Psoas muscle (tissue), 8 donors: Measurements from ENCODE around the gene TBC1D14. TPM values are rescaled to one million over a fixed set of nuclear protein-coding genes. Genes with fewer than 3 reads are reported as not detected.

ENCODE experiments used
- ATAC-seq, 4 donors: fragments of 200-7000 bp; cut with Tn5 transposase; one replicate each; pipeline ENCODE4 v1.9.1; 2020; ENCODE audit warnings: moderate library complexity in 3 of 4, mild to moderate bottlenecking in 2 of 4
- DNase-seq, 2 donors: peaks; one replicate each; pipeline ENCODE4 v3.0.0-alpha.2; 2020
- H3K27ac ChIP-seq: fragments of 200-600 bp; one replicate; pipeline ENCODE4 v1.8.0; 2022
- H3K27me3 ChIP-seq, 3 donors: fragments of 200-600 bp in 1 of 3; one replicate each; pipeline versions ENCODE4 v1.6.1 to v1.8.0; 2013 to 2022; ENCODE audit warnings: low read length in 2 of 3, mild to moderate bottlenecking in 2 of 3, moderate library complexity in 1 of 3; ENCODE audit not compliant: insufficient read depth in 3 of 3
- H3K36me3 ChIP-seq, 2 donors: fragments of 200-600 bp in 1 of 2; one replicate each; pipeline versions ENCODE4 v1.6.1 to v1.8.0; 2013 to 2022; ENCODE audit warnings: low read depth in 1 of 2, mild to moderate bottlenecking in 1 of 2, moderate library complexity in 1 of 2; ENCODE audit not compliant: insufficient read depth in 1 of 2
- H3K4me1 ChIP-seq: fragments of 200-600 bp; one replicate; pipeline ENCODE4 v1.8.0; 2022
- H3K4me3 ChIP-seq: fragments of 200-600 bp; one replicate; pipeline ENCODE4 v1.8.0; 2022; ENCODE audit warnings: mild to moderate bottlenecking
- H3K9me3 ChIP-seq: fragments of 200-600 bp; one replicate; pipeline ENCODE4 v1.8.0; 2022
- WGBS, 3 donors: extraction: QIAGEN DNeasy Blood & Tissue Kit; methylation state at CpG; one replicate each; pipeline versions ENCODE4 v1.1.6 to v1.1.7; 2013; 5-methylcytosine and 5-hydroxymethylcytosine counted together
- intact Hi-C, 2 donors: fragments of 100-400 bp; cut with DNase I; formaldehyde crosslinking; loops; one replicate each; pipeline versions ENCODE4 v1.11.0 to v1.14.2; 2022
- polyA plus RNA-seq, 3 donors: library from polyadenylated mRNA; stranded (reverse); fragments of 200-250 nt; gene quantifications; one replicate each; pipeline ENCODE4 v1.2.3, GENCODE V29; 2013
- total RNA-seq, 4 donors: library from RNA; stranded (reverse); fragmentation: NEBNext Ultra II Directional in 2 of 4; extraction: Animal tissue kit (Norgen Biotek cat#: 25700) in 2 of 4; gene quantifications; one replicate each; pipeline versions ENCODE4 v1.2.1 to v1.2.4, GENCODE V29; 2021 to 2023
- TF ChIP-seq, protein P1 (sequence below): fragments of 200-600 bp; IDR thresholded peaks from one replicate; pipeline ENCODE4 v1.8.0; 2022; ENCODE audit warnings: antibody characterized with exemption
- donor health status: healthy with polysubstance abuse.
- donor health status: DM: no; HTN: no; CAD: no; lungs with moderate emphysema.
- donor health status: Bipolar disorder and iron deficiency.
- donor health status: healthy.
- donor health status: DM: yes; HTN: yes; CAD: no.
- donor health status: DM: no; HTN: no; CAD: no.
- donor health status: DM: no; HTN: no; CAD: no.
- donor health status: DM: yes; HTN: yes; CAD: no.

Gene TBC1D14
- total and polyA plus RNA-seq, 7 donors = 14.7 to 45.5 (median 33.1) TPM

DNA sequence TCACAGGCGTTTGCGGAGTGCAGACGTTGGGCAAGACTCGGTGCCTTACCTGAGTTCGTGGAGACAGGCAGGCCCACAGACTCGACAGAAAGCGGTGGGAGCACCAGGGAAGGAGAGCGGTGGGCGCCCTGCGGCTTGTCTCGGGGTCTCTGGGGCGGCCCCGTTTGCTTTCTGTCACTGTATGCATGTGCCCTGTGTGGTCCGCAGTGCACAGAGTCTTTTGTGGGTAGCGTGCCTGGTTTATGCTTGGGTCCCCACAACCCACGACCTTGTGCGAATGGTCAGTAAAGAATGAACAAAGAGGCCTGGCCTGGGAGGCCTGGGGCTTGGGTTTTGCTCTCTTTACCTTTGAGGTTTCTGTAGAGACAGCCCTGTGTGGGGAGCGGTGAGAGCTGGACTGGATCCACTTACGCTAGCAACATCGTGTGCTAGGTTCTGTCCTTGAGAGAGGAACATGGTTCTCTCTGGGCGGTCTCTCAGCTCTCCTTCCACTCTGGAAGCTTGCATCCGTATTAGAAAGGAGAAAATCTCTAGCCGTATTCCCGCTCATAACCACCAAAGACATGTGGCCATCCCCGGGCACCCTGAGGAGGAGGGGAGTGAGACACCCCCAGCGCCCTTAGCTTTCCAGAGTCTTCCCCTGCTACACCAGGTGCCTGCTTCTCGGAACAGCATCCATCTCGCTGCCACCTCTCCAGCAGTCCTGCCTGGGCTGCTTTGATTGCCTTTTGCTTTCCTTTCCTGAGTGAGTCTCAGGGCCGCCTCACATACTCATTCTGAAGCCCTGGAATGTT is 134.7 kb downstream of the TBC1D14 start:
- no peaks in the 10 kb centered on the region for H3K36me3 ChIP-seq
- TF ChIP-seq, protein P1, sequence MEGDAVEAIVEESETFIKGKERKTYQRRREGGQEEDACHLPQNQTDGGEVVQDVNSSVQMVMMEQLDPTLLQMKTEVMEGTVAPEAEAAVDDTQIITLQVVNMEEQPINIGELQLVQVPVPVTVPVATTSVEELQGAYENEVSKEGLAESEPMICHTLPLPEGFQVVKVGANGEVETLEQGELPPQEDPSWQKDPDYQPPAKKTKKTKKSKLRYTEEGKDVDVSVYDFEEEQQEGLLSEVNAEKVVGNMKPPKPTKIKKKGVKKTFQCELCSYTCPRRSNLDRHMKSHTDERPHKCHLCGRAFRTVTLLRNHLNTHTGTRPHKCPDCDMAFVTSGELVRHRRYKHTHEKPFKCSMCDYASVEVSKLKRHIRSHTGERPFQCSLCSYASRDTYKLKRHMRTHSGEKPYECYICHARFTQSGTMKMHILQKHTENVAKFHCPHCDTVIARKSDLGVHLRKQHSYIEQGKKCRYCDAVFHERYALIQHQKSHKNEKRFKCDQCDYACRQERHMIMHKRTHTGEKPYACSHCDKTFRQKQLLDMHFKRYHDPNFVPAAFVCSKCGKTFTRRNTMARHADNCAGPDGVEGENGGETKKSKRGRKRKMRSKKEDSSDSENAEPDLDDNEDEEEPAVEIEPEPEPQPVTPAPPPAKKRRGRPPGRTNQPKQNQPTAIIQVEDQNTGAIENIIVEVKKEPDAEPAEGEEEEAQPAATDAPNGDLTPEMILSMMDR = no peak
- DNase-seq (no peak), ATAC-seq (peak in 1 of 4 donors; percentile 31)
- H3K4me3 ChIP-seq = peak overlapping the region; percentile 99
- peaks cover 51% of the 10 kb centered on the region for H3K4me1 ChIP-seq
- intact Hi-C loops = loop anchor here in 1 of 2 donors (5.0 kb wide), 1 partner anchor 57 kb away; no protein-coding TSS in a partner anchor
- H3K9me3 ChIP-seq = no peaks in the 10 kb centered on the region
- no peaks in the 10 kb centered on the region for H3K27me3 ChIP-seq
- 10 to 15% (median 10%) methylated on average over 29 of the region's 29 CpGs for WGBS, 3 donors
- peak overlapping the region; percentile 94 for H3K27ac ChIP-seq

GRCh38 chr4:7045553-7045952 is 135.9 kb downstream of the TBC1D14 start:
- no peak for DNase-seq

GRCh38 chr4:7045961-7046921 is 136.6 kb downstream of the TBC1D14 start:
- WGBS, 3 donors = 31 to 64% (median 33%) methylated on average over 23 of the region's 23 CpGs
- DNase-seq (peak in 1 of 2 donors; percentile 40), ATAC-seq (peak; percentile 15 to 44 (median 22))
- Histone ChIP-seq H3K27ac (peak overlapping the region; percentile 94), H3K4me3 (peak overlapping the region; percentile 99), H3K9me3 (no peaks in the 10 kb centered on the region), H3K27me3 (no peaks in the 10 kb centered on the region), H3K4me1 (peaks cover 61% of the 10 kb centered on the region), H3K36me3 (no peaks in the 10 kb centered on the region)
- intact Hi-C loops = no loop called here
- TF ChIP-seq, protein P1 = no peak

More at GRCh38 chr4:7045553-7045952, 135.9 kb downstream of the TBC1D14 start:
- Histone ChIP-seq H3K27me3 (no peaks in the 10 kb centered on the region), H3K4me1 (peaks cover 58% of the 10 kb centered on the region), H3K27ac (peak overlapping the region; percentile 94), H3K4me3 (peak overlapping the region; percentile 99), H3K36me3 (no peaks in the 10 kb centered on the region), H3K9me3 (no peaks in the 10 kb centered on the region)
- intact Hi-C loops = no loop called here
- WGBS, 3 donors = 49 to 85% (median 60%) methylated on average over 8 of the region's 8 CpGs
- no peak for ATAC-seq
- TF ChIP-seq, protein P1 = no peak

DNA sequence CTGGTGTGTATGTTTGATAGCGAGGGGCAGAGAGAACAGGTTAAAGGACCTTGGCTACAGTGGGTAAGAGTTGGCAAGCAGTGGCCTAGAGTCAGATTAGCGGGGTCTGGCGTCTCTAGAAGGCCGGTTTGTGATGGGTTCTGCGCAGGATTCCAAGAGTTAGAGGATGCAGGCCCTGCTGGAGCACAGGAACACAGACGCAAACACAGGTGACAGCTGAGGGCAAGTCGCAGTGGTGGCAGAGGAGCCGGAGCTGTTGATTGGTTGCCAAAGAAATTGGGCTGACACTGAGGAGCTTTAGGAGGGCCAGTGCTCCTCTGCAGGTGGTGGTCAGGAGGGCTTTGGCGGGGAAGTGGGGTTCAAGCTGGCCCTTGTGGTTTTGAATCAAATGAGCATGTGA is 137.3 kb downstream of the TBC1D14 start:
- TF ChIP-seq, protein P1 = no peak
- Histone ChIP-seq H3K36me3 (no peaks in the 10 kb centered on the region), H3K9me3 (no peaks in the 10 kb centered on the region), H3K4me3 (peak overlapping the region; percentile 99), H3K27me3 (no peaks in the 10 kb centered on the region), H3K4me1 (peaks cover 60% of the 10 kb centered on the region), H3K27ac (peak overlapping the region; percentile 94)
- WGBS, 3 donors = 56 to 81% (median 63%) methylated on average over 9 of the region's 9 CpGs
- ATAC-seq = no peak
- no peak for DNase-seq
- intact Hi-C loops = no loop called here
